SU-DHL-6 (cell line): Measurements from ENCODE around the gene IL11.

Experiments
- H2AFZ ChIP-seq: fragments of 200-600 bp; sonication (generic); 2 replicates; pipeline ENCODE4 v1.6.1; 2014; ENCODE audit warnings: low read depth, mild to moderate bottlenecking, moderate library complexity, mixed read lengths, antibody characterized with exemption, low read length; ENCODE audit not compliant: severe bottlenecking
- H3F3A ChIP-seq: fragments of 200-600 bp; shearing (Covaris generic); 2 replicates; pipeline ENCODE4 v1.6.0; 2016; ENCODE audit warnings: antibody characterized with exemption, mild to moderate bottlenecking; ENCODE audit not compliant: insufficient read depth
- H3K27ac ChIP-seq: fragments of 200-600 bp; sonication (generic); 2 replicates; pipeline ENCODE4 v1.5.1; 2016; ENCODE audit warnings: low read depth, mild to moderate bottlenecking, low read length, moderate library complexity, mixed read lengths
- H3K27me3 ChIP-seq: fragments of 200-600 bp; sonication (generic), shearing (Covaris generic); 2 replicates; pipeline ENCODE4 v1.6.0; 2014; ENCODE audit warnings: mild to moderate bottlenecking, low read length
- H3K36me3 ChIP-seq: fragments of 200-600 bp; sonication (generic); 2 replicates; pipeline ENCODE4 v1.6.1; 2014; ENCODE audit warnings: mild to moderate bottlenecking, low read length, mixed read lengths
- H3K4me2 ChIP-seq: fragments of 300-600, 200-600 bp; shearing (Covaris generic), sonication (generic); 2 replicates; pipeline ENCODE4 v1.6.0; 2014; ENCODE audit warnings: low read length, low read depth, mild to moderate bottlenecking; ENCODE audit not compliant: poor library complexity, severe bottlenecking
- H3K4me3 ChIP-seq: fragments of 200-600 bp; sonication (generic); 2 replicates; pipeline ENCODE4 v1.5.1; 2014; ENCODE audit warnings: antibody characterized with exemption, low read length, mild to moderate bottlenecking, mixed read lengths; ENCODE audit not compliant: insufficient read depth, poor library complexity, severe bottlenecking
- H3K79me2 ChIP-seq: fragments of 200-600 bp; sonication (generic); 2 replicates; pipeline ENCODE4 v1.6.1; 2014; ENCODE audit warnings: mild to moderate bottlenecking, low read length, moderate library complexity; ENCODE audit not compliant: insufficient read depth
- H3K9ac ChIP-seq: fragments of 200-600 bp; sonication (generic); 2 replicates; pipeline ENCODE4 v1.7.0; 2014; ENCODE audit warnings: mild to moderate bottlenecking, low read length
- H3K9me2 ChIP-seq: fragments of 200-600 bp; sonication (generic); replicated peaks from 2 replicates; pipeline ENCODE4 v1.6.1; 2014; ENCODE audit warnings: low read length; ENCODE audit not compliant: insufficient read depth
- H3K9me3 ChIP-seq: fragments of 200-600 bp; sonication (generic); 2 replicates; pipeline ENCODE4 v1.6.1; 2014; ENCODE audit warnings: low read length, mixed read lengths; ENCODE audit not compliant: insufficient read depth
- H4K20me1 ChIP-seq: fragments of 200-600 bp; sonication (generic); 2 replicates; pipeline ENCODE4 v1.6.1; 2014; ENCODE audit warnings: low read depth, mild to moderate bottlenecking, antibody characterized with exemption, low read length, moderate library complexity, mixed read lengths
- CTCF ChIP-seq: fragments of 200-600 bp; sonication (generic); IDR thresholded peaks from one replicate; pipeline ENCODE4 v1.5.1; 2017; ENCODE audit warnings: antibody characterized with exemption, mild to moderate bottlenecking, low read length, moderate library complexity; ENCODE audit not compliant: insufficient read depth, poor library complexity, severe bottlenecking
- EZH2phosphoT487 ChIP-seq: fragments of 200-600 bp; sonication (generic), shearing (Covaris generic); conservative IDR thresholded peaks from 2 replicates; pipeline ENCODE4 v1.6.1; 2018; ENCODE audit warnings: mild to moderate bottlenecking, antibody characterized with exemption, low read length, moderate library complexity, mixed read lengths

IL11 gene

GRCh38 chr19:55400281-55401087 lies 30.2 kb upstream of the IL11 start:
- peaks cover 20% of the 10 kb centered on the region for H3K36me3 ChIP-seq
- peaks cover 35% of the 10 kb centered on the region for H3F3A ChIP-seq

GRCh38 chr19:55398200-55398925 lies 28.1 kb upstream of the IL11 start:
- Histone ChIP-seq H2AFZ (no peak overlapping the region), H3K9me3 (no peaks in the 10 kb centered on the region), H3K9ac (no peak overlapping the region), H3K4me3 (no peak overlapping the region), H3K9me2 (no peaks in the 10 kb centered on the region), H3K4me2 (no peak overlapping the region), H3K27me3 (no peaks in the 10 kb centered on the region), H3K36me3 (peaks cover 10% of the 10 kb centered on the region; the same call in 1 of the 2 replicates), H3F3A (peaks cover 34% of the 10 kb centered on the region), H4K20me1 (peaks cover 8% of the 10 kb centered on the region), H3K79me2 (no peaks in the 10 kb centered on the region), H3K27ac (no peak overlapping the region)
- TF ChIP-seq CTCF (no peak), EZH2phosphoT487 (no peak)

More at GRCh38 chr19:55400281-55401087, 30.2 kb upstream of the IL11 start:
- Histone ChIP-seq H3K27ac (0 out of 2 replicates have a peak overlapping the region, but pooled peaks have one; percentile 7), H3K4me3 (no peak overlapping the region), H4K20me1 (peaks cover 12% of the 10 kb centered on the region), H3K79me2 (peaks cover 3% of the 10 kb centered on the region), H3K4me2 (no peak overlapping the region), H3K9me3 (no peaks in the 10 kb centered on the region), H3K9me2 (no peaks in the 10 kb centered on the region), H3K27me3 (no peaks in the 10 kb centered on the region), H3K9ac (no peak overlapping the region), H2AFZ (no peak overlapping the region)
- TF ChIP-seq CTCF (no peak), EZH2phosphoT487 (no peak)

GRCh38 chr19:55392820-55393761 lies 22.8 kb upstream of the IL11 start:
- Histone ChIP-seq H3K4me2 (no peak overlapping the region), H3K9me3 (no peaks in the 10 kb centered on the region), H3K9me2 (no peaks in the 10 kb centered on the region), H4K20me1 (peaks cover 9% of the 10 kb centered on the region; the same call in 1 of the 2 replicates), H3F3A (peaks cover 30% of the 10 kb centered on the region), H3K4me3 (no peak overlapping the region), H3K9ac (no peak overlapping the region), H3K27ac (no peak overlapping the region), H3K27me3 (no peaks in the 10 kb centered on the region), H3K79me2 (no peaks in the 10 kb centered on the region), H3K36me3 (peaks cover 9% of the 10 kb centered on the region; the same call in 1 of the 2 replicates), H2AFZ (no peak overlapping the region)
- no peak for TF ChIP-seq CTCF
- TF ChIP-seq EZH2phosphoT487, result no peak
